ENCODE results near the gene SLC9A1. TPM values are rescaled to one million over a fixed set of nuclear protein-coding genes. Genes with fewer than 3 reads are reported as not detected.
"Not testable (repeated sequence)": the region's sequence is repeated elsewhere in the genome, so short reads cannot be mapped to it uniquely, and the experiment has no call there.

SLC9A1 gene
- total RNA-seq, 1 donor from 2014 or later, result 37.7 TPM

DNA sequence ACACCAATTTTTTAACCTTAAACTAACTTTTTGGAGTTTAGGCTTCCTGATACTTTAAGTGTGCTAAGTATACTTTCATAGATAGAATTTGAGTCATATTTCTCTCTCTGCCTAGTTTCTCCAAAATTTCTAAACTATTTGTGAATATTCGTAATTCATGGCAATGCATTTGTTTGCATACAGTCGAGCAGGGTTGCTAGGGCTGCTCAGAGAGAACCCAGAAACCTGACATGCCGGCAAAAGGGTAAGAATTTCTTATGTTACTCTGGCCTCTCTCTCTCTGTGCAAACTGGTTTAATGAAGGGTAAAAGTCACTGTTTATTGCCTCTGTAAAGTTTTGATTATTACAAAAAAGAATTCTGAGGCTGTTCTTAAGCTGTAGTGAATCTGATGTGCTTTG, 25.1 kb upstream of the SLC9A1 start:
- DNase-seq (ENCODE audit: low read depth), result no peak
- no peaks in the 10 kb centered on the region for H3K36me3 ChIP-seq (ENCODE audit: control insufficient read depth, insufficient read depth, low read length)
- no peaks in the 10 kb centered on the region for H3K27me3 ChIP-seq (ENCODE audit: control insufficient read depth, insufficient read depth, low read length)
- no peak overlapping the region for H3K4me3 ChIP-seq (ENCODE audit: low read depth, low read length)
- TF ChIP-seq, protein P1, sequence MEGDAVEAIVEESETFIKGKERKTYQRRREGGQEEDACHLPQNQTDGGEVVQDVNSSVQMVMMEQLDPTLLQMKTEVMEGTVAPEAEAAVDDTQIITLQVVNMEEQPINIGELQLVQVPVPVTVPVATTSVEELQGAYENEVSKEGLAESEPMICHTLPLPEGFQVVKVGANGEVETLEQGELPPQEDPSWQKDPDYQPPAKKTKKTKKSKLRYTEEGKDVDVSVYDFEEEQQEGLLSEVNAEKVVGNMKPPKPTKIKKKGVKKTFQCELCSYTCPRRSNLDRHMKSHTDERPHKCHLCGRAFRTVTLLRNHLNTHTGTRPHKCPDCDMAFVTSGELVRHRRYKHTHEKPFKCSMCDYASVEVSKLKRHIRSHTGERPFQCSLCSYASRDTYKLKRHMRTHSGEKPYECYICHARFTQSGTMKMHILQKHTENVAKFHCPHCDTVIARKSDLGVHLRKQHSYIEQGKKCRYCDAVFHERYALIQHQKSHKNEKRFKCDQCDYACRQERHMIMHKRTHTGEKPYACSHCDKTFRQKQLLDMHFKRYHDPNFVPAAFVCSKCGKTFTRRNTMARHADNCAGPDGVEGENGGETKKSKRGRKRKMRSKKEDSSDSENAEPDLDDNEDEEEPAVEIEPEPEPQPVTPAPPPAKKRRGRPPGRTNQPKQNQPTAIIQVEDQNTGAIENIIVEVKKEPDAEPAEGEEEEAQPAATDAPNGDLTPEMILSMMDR (IDR thresholded peaks at IDR 0.05; ENCODE audit: insufficient read depth, low read length, poor library complexity, severe bottlenecking), result no peak

DNA sequence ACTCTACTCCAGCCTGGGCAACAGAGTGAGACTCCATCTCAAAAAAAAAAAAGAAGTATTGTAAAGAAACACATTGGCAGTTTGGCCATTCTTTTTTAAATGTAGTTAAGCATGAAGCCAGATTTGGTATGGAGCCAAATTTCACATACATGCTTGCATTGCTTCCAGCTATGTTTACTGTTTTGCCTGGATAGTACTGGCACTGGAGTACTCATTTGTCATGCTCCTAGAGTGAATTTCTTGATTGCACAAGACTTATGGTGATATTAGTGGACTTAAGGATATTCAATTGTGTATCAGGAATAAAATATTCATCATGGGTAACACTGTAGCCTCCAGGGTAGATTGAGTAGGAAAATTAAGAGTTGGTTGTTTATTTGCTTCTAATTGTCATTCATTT, 24.5 kb upstream of the SLC9A1 start:
- H3K27me3 ChIP-seq (ENCODE audit: control insufficient read depth, insufficient read depth, low read length), result no peaks in the 10 kb centered on the region
- H3K4me3 ChIP-seq (ENCODE audit: low read depth, low read length), result no peak overlapping the region
- TF ChIP-seq, protein P1 (IDR thresholded peaks at IDR 0.05; ENCODE audit: insufficient read depth, low read length, poor library complexity, severe bottlenecking), result no peak
- no peaks in the 10 kb centered on the region for H3K36me3 ChIP-seq (ENCODE audit: control insufficient read depth, insufficient read depth, low read length)
- no peak for DNase-seq (ENCODE audit: low read depth)

DNA sequence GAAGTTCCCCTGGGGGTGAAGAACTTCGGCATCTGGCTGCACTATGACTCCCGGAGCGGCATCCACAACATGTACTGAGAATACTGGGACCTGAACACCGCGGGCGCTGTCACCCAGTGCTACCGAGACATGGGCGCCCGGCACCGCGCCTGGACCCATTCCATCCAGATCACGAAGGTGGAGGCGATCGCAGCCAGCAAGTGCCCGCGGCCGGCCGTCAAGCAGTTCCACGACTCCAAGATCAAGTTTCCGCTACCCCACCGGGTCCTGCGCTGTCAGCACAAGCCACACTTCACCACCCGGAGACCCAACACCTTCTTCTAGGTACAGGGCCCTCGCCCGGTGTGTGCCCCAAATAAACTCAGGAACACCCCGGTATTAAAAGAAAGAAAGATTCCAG, 22.0 kb upstream of the SLC9A1 start:
- TF ChIP-seq, protein P1 (IDR thresholded peaks at IDR 0.05; ENCODE audit: insufficient read depth, low read length, poor library complexity, severe bottlenecking), result no peak
- DNase-seq (ENCODE audit: low read depth), result no peak
- no peaks in the 10 kb centered on the region for H3K36me3 ChIP-seq (ENCODE audit: control insufficient read depth, insufficient read depth, low read length)
- no peak overlapping the region for H3K4me3 ChIP-seq (ENCODE audit: low read depth, low read length)
- H3K27me3 ChIP-seq (ENCODE audit: control insufficient read depth, insufficient read depth, low read length), result no peaks in the 10 kb centered on the region

DNA sequence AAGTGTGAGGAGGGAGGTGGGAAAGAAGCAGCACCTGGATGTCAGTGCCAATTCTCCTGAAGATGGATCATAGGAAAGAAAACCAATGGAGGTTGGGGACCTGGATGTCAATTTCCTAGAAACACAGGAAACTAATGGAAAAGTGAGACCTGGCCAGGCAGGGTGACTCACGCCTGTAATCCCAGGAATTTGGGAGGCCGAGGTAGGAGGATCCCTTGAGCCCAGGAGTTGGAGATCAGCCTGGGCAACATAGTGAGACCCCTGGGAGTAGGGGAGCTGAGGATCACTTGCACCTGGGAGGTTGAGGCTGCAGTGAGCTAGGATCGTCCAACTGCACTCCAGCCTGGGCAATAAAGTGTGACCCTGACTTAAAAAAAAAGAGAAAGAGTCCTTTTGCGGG, 21.4 kb upstream of the SLC9A1 start:
- TF ChIP-seq, protein P1 (IDR thresholded peaks at IDR 0.05; ENCODE audit: insufficient read depth, low read length, poor library complexity, severe bottlenecking), result no peak
- Histone ChIP-seq H3K36me3 (ENCODE audit: control insufficient read depth, insufficient read depth, low read length) (no peaks in the 10 kb centered on the region), H3K27me3 (ENCODE audit: control insufficient read depth, insufficient read depth, low read length) (no peaks in the 10 kb centered on the region), H3K4me3 (ENCODE audit: low read depth, low read length) (no peak overlapping the region)
- no peak for DNase-seq (ENCODE audit: low read depth)

DNA sequence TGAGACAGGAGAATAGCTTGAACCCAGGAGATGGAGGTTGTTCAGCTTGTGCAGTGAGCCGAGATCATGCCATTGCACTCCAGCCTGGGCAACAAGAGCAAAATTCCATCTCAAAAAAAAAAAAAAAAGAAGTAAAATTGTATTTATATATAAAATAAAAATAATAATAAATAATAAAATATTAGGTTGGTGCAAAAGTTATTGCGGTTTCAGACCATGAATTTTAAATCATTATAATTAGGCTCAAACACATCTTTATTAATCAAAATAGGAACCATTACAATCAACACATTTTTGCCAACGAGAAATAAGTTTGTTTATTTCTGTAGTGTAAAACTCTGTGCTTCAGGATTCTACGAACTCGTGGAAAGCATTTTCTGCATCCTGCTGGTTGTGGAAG, 18.1 kb upstream of the SLC9A1 start:
- not testable (repeated sequence) for H3K27me3 ChIP-seq (ENCODE audit: control insufficient read depth, insufficient read depth, low read length)

DNA sequence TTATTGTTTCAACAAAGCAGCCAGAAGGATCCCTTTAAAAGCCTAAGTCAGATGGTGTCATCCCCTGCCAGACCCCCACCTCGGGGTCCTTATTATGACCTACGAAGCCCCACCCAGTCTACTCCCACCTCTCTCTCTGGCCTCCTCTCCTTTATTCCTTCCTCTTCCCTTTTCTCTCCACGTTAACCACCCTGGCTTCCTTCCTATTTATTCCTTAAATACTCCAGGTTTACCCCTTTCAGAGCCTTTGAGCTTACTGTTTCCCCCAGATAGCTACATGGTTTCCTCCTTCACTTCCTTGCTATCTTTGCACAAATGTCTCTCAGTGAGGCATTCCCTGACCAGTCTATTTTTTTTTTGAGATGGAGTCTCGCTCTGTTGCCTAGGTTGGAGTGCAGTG, 12.0 kb upstream of the SLC9A1 start:
- Histone ChIP-seq H3K36me3 (ENCODE audit: control insufficient read depth, insufficient read depth, low read length) (no peaks in the 10 kb centered on the region), H3K4me3 (ENCODE audit: low read depth, low read length) (no peak overlapping the region), H3K27me3 (ENCODE audit: control insufficient read depth, insufficient read depth, low read length) (no peaks in the 10 kb centered on the region)
- TF ChIP-seq, protein P1 (IDR thresholded peaks at IDR 0.05; ENCODE audit: insufficient read depth, low read length, poor library complexity, severe bottlenecking), result no peak
- DNase-seq (ENCODE audit: low read depth), result no peak

More for the DNA sequence above, 18.1 kb upstream of the SLC9A1 start:
- H3K4me3 ChIP-seq (ENCODE audit: low read depth, low read length); H3K36me3 ChIP-seq (ENCODE audit: control insufficient read depth, insufficient read depth, low read length); DNase-seq (ENCODE audit: low read depth): not testable (repeated sequence)
